NCI-H1694 (cell line): ENCODE results near the gene OR11H7.
"Not testable (repeated sequence)": the region's sequence is repeated elsewhere in the genome, so short reads cannot be mapped to it uniquely, and the experiment has no call there.

Experiments
- DNase-seq: peaks from one replicate; lab custom pipeline; 2025; lab: John Stamatoyannopoulos, UW

Gene OR11H7

GRCh38 chr14:20228681-20229080 lies at the start of gene OR11H7:
Gene OR11H7 (plus strand): TSS chr14:20228981.
- DNase-seq = no peak

GRCh38 chr14:20179218-20179617 lies 49.6 kb upstream of the OR11H7 start:
- no peak for DNase-seq

- DNase-seq = no peak
These were observed 48.9 kb upstream of the OR11H7 start for GRCh38 chr14:20179880-20180279.

GRCh38 chr14:20180486-20180885 lies 48.3 kb upstream of the OR11H7 start:
- no peak for DNase-seq

GRCh38 chr14:20184181-20184580 lies 44.6 kb upstream of the OR11H7 start:
- no peak for DNase-seq

- no peak for DNase-seq
These were observed 38.2 kb upstream of the OR11H7 start, which contains the start of gene OR11G2 for GRCh38 chr14:20190596-20190995. Gene OR11G2 (plus strand): TSS chr14:20190896. CDS start chr14:20197438, 6,542 bp downstream.

GRCh38 chr14:20191396-20191795 lies 37.4 kb upstream of the OR11H7 start:
- no peak for DNase-seq

- no peak for DNase-seq
These were observed 34.7 kb upstream of the OR11H7 start for GRCh38 chr14:20194101-20194500.

GRCh38 chr14:20195170-20195569 lies 33.6 kb upstream of the OR11H7 start:
- not testable (repeated sequence) for DNase-seq

GRCh38 chr14:20195911-20196310 lies 32.9 kb upstream of the OR11H7 start:
- no peak for DNase-seq

- DNase-seq = no peak
These were observed 31.3 kb upstream of the OR11H7 start for GRCh38 chr14:20197459-20197858.

- no peak for DNase-seq
These were observed 29.8 kb upstream of the OR11H7 start for GRCh38 chr14:20198991-20199390.

GRCh38 chr14:20204721-20205120 lies 24.1 kb upstream of the OR11H7 start:
- DNase-seq = no peak

GRCh38 chr14:20209595-20209994 lies 19.2 kb upstream of the OR11H7 start:
- DNase-seq = no peak

GRCh38 chr14:20212406-20212805 lies 16.4 kb upstream of the OR11H7 start:
- not testable (repeated sequence) for DNase-seq

GRCh38 chr14:20215196-20215595 lies 13.6 kb upstream of the OR11H7 start:
- no peak for DNase-seq

- no peak for DNase-seq
These were observed 9.7 kb upstream of the OR11H7 start for GRCh38 chr14:20219033-20219432.

GRCh38 chr14:20223410-20223809 lies 5.4 kb upstream of the OR11H7 start, which contains the start of gene OR11H6:
Gene OR11H6 (plus strand): TSS chr14:20223710. CDS start chr14:20223710, 0 bp downstream.
- DNase-seq = no peak

GRCh38 chr14:20235415-20235814 lies 6.6 kb downstream of the OR11H7 start:
- not testable (repeated sequence) for DNase-seq

GRCh38 chr14:20247646-20248246 lies 19.0 kb downstream of the OR11H7 start:
- DNase-seq = no peak

GRCh38 chr14:20262642-20263128 lies 33.9 kb downstream of the OR11H7 start:
- no peak for DNase-seq

GRCh38 chr14:20264361-20264760 lies 35.6 kb downstream of the OR11H7 start:
- not testable (repeated sequence) for DNase-seq

- no peak for DNase-seq
These were observed 45.3 kb downstream of the OR11H7 start for GRCh38 chr14:20274062-20274461.

GRCh38 chr14:20277409-20277808 lies 48.6 kb downstream of the OR11H7 start:
- no peak for DNase-seq
